K562 (cell line): ENCODE data around the gene RNF141. TPM values are rescaled to one million over a fixed set of nuclear protein-coding genes. Genes with fewer than 3 reads are reported as not detected.

Source experiments
- ATAC-seq: fragments of 200-7000 bp; cut with Tn5 transposase; 3 replicates; pipeline ENCODE4 v1.9.1; 2020; ENCODE audit warnings: moderate library complexity
- BruUV-seq: library from RNA; stranded (reverse); fragments of 400-500 nt; replicated peaks from 2 replicates; lab custom pipeline; 2021; lab: Mats Ljungman, UMichigan
- CTCF ChIA-PET: fragments of 300-600 bp; formaldehyde crosslinking; extraction: SDS; loops from one replicate; lab custom pipeline; 2021; ENCODE audit warnings: low intra/inter-chr PET ratio; lab: Yijun Ruan, JAX
- POLR2A ChIA-PET: fragments of 300-600, 350-650 bp; sonication (Branson Sonifier 250); formaldehyde crosslinking; extraction: SDS; loops from one replicate; lab custom pipeline; 2021; ENCODE audit warnings: antibody characterized with exemption, inconsistent platforms; lab: Yijun Ruan, JAX
- DNase-seq, 4 experiments: peaks; one replicate each; pipeline versions ENCODE4 v3.0.0 to v3.0.0-alpha.2; 2011 to 2018; ENCODE audit warnings: low spot score in 3 of 4, mixed read lengths in 3 of 4; ENCODE audit errors: extremely low read depth in 1 of 4
- FAIRE-seq: peaks from 2 replicates; lab custom pipeline; 2011; peaks lifted over from hg19 to GRCh38; lab: Jason Lieb, UNC
- H2AFZ ChIP-seq: 2 replicates; pipeline ENCODE4 v1.6.0; 2011; ENCODE audit warnings: low read depth, low read length, control low read depth, inconsistent platforms
- H3K27ac ChIP-seq: fragments of 200-600 bp; 3 replicates; pipeline ENCODE4 v1.8.0; 2011; ENCODE audit warnings: low read depth, mild to moderate bottlenecking, control low read depth, inconsistent platforms, low read length, moderate library complexity, mixed read lengths; ENCODE audit errors: extremely low read depth
- H3K27me3 ChIP-seq, 2 experiments: fragments of 300-600 bp in 1 of 2; 2 replicates in 1 of 2; 3 replicates in 1 of 2; pipeline versions ENCODE4 v1.6.0 to v1.8.0; 2011; ENCODE audit warnings: inconsistent platforms in 2 of 2, low read length in 2 of 2, mild to moderate bottlenecking in 1 of 2, mixed read lengths in 1 of 2, moderate library complexity in 1 of 2; ENCODE audit not compliant: control insufficient read depth in 2 of 2, insufficient read depth in 2 of 2
- H3K36me3 ChIP-seq: fragments of 300-600 bp; 3 replicates; pipeline ENCODE4 v1.8.0; 2011; ENCODE audit warnings: mild to moderate bottlenecking, low read length, inconsistent platforms; ENCODE audit not compliant: control insufficient read depth, insufficient read depth
- H3K4me1 ChIP-seq, 2 experiments: fragments of 200-600 bp in 1 of 2; replicated peaks in 1 of 2; 2 replicates in 1 of 2; 3 replicates in 1 of 2; pipeline versions ENCODE4 v1.5.1 to v1.8.0; 2011; ENCODE audit warnings: inconsistent platforms in 2 of 2, low read length in 2 of 2, mild to moderate bottlenecking in 1 of 2, mixed read lengths in 1 of 2, moderate library complexity in 1 of 2; ENCODE audit not compliant: control insufficient read depth in 2 of 2, insufficient read depth in 2 of 2
- H3K4me2 ChIP-seq: 2 replicates; pipeline ENCODE4 v1.6.1; 2011; ENCODE audit warnings: low read length, control low read depth, inconsistent platforms, mixed read lengths; ENCODE audit not compliant: insufficient read depth
- H3K4me3 ChIP-seq: fragments of 200-600 bp; sonication (generic), shearing (Covaris generic); 2 replicates; pipeline ENCODE4 v1.5.1; 2016; ENCODE audit warnings: control low read depth, inconsistent platforms
- H3K79me2 ChIP-seq: fragments of 200-600 bp; 3 replicates; pipeline ENCODE4 v1.8.0; 2011; ENCODE audit warnings: low read length, inconsistent platforms; ENCODE audit not compliant: control insufficient read depth, insufficient read depth
- H3K9ac ChIP-seq, 2 experiments: 2 replicates each; pipeline versions ENCODE4 v1.6.0 to v1.6.1; 2011; ENCODE audit warnings: low read depth in 2 of 2, low read length in 2 of 2, control low read depth in 1 of 2, inconsistent platforms in 1 of 2, mild to moderate bottlenecking in 1 of 2, mixed read lengths in 1 of 2; ENCODE audit not compliant: insufficient read depth in 1 of 2
- H3K9me1 ChIP-seq: one replicate; pipeline ENCODE4 v1.6.0; 2011; ENCODE audit warnings: inconsistent platforms, mild to moderate bottlenecking, low read length, moderate library complexity; ENCODE audit not compliant: control insufficient read depth, insufficient read depth
- H3K9me3 ChIP-seq: replicated peaks from 2 replicates; pipeline ENCODE4 v1.5.1; 2011; ENCODE audit warnings: low read depth, low read length, inconsistent platforms; ENCODE audit not compliant: control insufficient read depth, insufficient read depth
- H4K20me1 ChIP-seq: replicated peaks from 2 replicates; pipeline ENCODE4 v1.6.1; 2011; ENCODE audit warnings: low read length, inconsistent platforms, mixed read lengths; ENCODE audit not compliant: control insufficient read depth, insufficient read depth
- CEBPG ChIP-seq, 3 experiments: fragments of 200-800 bp in 1 of 3; sonication (Bioruptor generic) in 1 of 3; sonication (generic) in 1 of 3; formaldehyde crosslinking in 1 of 3; IDR thresholded peaks in 2 of 3; conservative IDR thresholded peaks in 1 of 3; 2 replicates each; pipeline versions ENCODE4 v1.6.1 to v1.8.0; 2016 to 2022; ENCODE audit warnings: missing compliant biosample characterization in 2 of 3, missing genetic modification characterization in 2 of 3, mild to moderate bottlenecking in 1 of 3, missing genetic modification reagents in 1 of 3
- PURB ChIP-seq: sonication (generic); formaldehyde crosslinking; IDR thresholded peaks from 2 replicates; pipeline ENCODE4 v1.9.0; 2021; ENCODE audit warnings: low read depth, mild to moderate bottlenecking, missing genetic modification reagents
- SP2 ChIP-seq: IDR thresholded peaks from 2 replicates; pipeline ENCODE4 v1.6.1; 2011; ENCODE audit warnings: mild to moderate bottlenecking, low read depth, low read length, moderate library complexity; ENCODE audit not compliant: poor library complexity, severe bottlenecking; ENCODE audit errors: extremely low read depth
- STAT5B ChIP-seq: fragments of 250-450 bp; sonication (Bioruptor Pico); IDR thresholded peaks from 2 replicates; pipeline ENCODE4 v1.8.0; 2021; ENCODE audit warnings: mild to moderate bottlenecking, inconsistent platforms
- WGBS: fragments of 100-300 bp; shearing (Covaris generic); methylation state at CpG from one replicate; pipeline ENCODE4 v1.1.6; 2016; ENCODE audit warnings: low coverage, mixed read lengths; ENCODE audit not compliant: insufficient coverage; ENCODE audit errors: missing lambda C conversion rate; 5-methylcytosine and 5-hydroxymethylcytosine counted together
- in situ Hi-C: fragments of 300-500 bp; cut with MboI; formaldehyde crosslinking; loops from 4 replicates; pipeline ENCODE4 v1.15.0; 2018; ENCODE audit warnings: inconsistent platforms, mixed read lengths
- intact Hi-C: fragments of 100-400 bp; cut with micrococcal nuclease; formaldehyde crosslinking; loops from 2 replicates; pipeline ENCODE4 v1.14.2; 2022
- polyA plus RNA-seq, 8 experiments: library from polyadenylated mRNA; depleted of rRNA in 4 of 8; stranded (reverse) in 5 of 8; unstranded in 3 of 8; fragments of >200 nt; fragmentation: Nextera tagmentation in 2 of 8; fragmentation: Illumina TruSeq in 1 of 8; extraction: Ambion mirVana in 2 of 8; extraction: Trizol in 1 of 8; gene quantifications; 2 replicates each; pipeline versions ENCODE4 v1.2.1 to v1.2.3, GENCODE V29; 2011 to 2014; ENCODE audit warnings: inconsistent platforms in 1 of 8, missing spikeins in 1 of 8
- total RNA-seq, 7 experiments: library from RNA; depleted of rRNA in 6 of 7; stranded (reverse); fragments of >200 nt in 6 of 7; fragmentation: Illumina TruSeq in 2 of 7; extraction: Trizol in 2 of 7; gene quantifications; 2 replicates each; pipeline versions ENCODE4 v1.2.1 to v1.2.3, GENCODE V29; 2011 to 2021; ENCODE audit warnings: low replicate concordance in 1 of 7
- TF ChIP-seq, protein P1 (sequence below): sonication (generic); formaldehyde crosslinking; IDR thresholded peaks from 2 replicates; pipeline ENCODE4 v1.8.1; 2022; ENCODE audit warnings: missing genetic modification reagents
- TF ChIP-seq, protein P2 (sequence below): fragments of 450-650 bp; IDR thresholded peaks from 2 replicates; pipeline ENCODE4 v1.6.1; 2017; ENCODE audit warnings: mild to moderate bottlenecking, moderate library complexity
- TF ChIP-seq, protein P3 (sequence below): fragments of 450-650 bp; IDR thresholded peaks from 2 replicates; pipeline ENCODE4 v1.6.1; 2016; ENCODE audit warnings: mild to moderate bottlenecking

RNF141 gene
- total and polyA plus RNA-seq, 9 of the 15 experiments (the other 6 are each of a cell fraction or from before 2014, with no cell fraction given) = 9.7 to 51.9 (median 18.9) TPM

DNA sequence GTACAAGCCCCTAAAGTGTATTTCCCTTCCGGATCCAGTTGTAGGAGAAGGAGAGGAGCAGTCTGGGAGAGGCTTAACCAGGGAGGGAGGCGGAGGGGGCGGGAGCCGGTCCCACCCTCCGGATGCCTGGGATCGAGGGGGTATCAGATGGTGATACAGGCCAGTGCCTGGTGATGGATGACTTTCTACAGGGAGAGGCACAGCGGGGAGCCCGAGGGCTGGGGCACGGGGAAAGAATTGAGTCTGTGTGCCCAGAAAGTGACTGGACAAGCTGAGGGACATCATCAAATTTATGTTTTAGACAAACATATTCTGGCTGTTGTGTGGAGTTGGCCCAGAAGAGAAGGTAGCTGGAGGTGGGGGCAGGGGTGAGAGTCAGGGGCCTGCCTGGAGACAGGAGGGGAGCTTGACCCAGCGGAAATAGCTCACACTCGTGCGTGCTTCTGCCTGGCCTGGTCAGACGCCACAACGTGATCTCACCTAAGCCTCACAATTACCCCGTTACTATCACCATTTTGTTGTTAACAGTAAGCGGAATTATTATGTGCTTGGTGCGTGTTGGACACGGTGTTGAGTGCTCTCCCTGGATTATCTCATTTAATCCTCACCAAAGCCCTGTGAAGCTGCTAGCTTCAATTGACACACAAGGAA lies 43.5 kb downstream of the RNF141 start (continued):
- TF ChIP-seq PURB (CRISPR knock-in tag) (no peak), STAT5B (CRISPR knock-in tag) (no peak)
- TF ChIP-seq, protein P1, sequence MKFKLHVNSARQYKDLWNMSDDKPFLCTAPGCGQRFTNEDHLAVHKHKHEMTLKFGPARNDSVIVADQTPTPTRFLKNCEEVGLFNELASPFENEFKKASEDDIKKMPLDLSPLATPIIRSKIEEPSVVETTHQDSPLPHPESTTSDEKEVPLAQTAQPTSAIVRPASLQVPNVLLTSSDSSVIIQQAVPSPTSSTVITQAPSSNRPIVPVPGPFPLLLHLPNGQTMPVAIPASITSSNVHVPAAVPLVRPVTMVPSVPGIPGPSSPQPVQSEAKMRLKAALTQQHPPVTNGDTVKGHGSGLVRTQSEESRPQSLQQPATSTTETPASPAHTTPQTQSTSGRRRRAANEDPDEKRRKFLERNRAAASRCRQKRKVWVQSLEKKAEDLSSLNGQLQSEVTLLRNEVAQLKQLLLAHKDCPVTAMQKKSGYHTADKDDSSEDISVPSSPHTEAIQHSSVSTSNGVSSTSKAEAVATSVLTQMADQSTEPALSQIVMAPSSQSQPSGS (CRISPR knock-in tag) = no peak

DNA sequence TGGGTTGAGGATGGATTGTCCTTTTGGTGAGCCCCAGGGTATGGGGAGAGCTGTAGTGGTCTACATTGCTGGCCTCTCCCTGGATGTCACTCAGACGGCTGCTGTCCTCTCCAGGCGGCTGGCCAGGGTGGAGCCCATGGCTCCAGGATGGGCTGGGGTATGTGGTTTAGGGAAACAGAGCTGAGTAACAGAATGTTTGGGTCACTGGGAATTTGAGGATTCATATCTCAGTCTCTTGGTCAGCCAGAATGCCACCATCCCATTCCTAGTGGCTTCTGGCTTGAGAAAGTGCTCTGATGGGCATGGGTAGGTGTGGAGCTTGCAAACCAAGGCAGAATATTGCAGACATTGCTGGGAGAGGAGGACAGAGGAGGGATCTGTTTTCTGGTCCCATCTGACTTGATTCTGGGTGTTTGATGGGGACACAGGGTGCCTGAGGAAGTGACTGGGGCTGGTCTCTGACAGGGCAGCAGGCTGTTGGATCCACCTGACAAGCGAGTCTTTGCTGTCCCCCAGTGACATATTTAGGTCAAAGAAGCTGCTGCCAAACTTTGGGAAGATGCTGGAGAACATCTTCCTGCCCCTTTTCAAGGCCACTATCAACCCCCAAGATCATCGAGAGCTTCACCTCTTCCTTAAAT lies 44.6 kb downstream of the RNF141 start:
- Histone ChIP-seq H3K79me2 (no peaks in the 10 kb centered on the region), H3K9me3 (no peaks in the 10 kb centered on the region), H2AFZ (no peak overlapping the region), H3K27ac (no peak overlapping the region), H4K20me1 (no peaks in the 10 kb centered on the region; the same call in 1 of the 2 replicates), H3K4me3 (no peak overlapping the region), H3K9me1 (peaks cover 3% of the 10 kb centered on the region), H3K27me3 (no peaks in the 10 kb centered on the region), H3K4me2 (no peak overlapping the region), H3K36me3 (peaks cover 91% of the 10 kb centered on the region), H3K4me1 (peaks cover 0 to 3% of the 10 kb centered on the region in 2 experiments; a peak in 1 of 5 replicates), H3K9ac (no peak overlapping the region)
- WGBS = 88% methylated on average over 4 of the region's 4 CpGs
- intact Hi-C loops (no loop called here), in situ Hi-C loops (loop anchor here (5.0 kb wide), 1 partner anchor 89 kb away; no protein-coding TSS in a partner anchor)
- ATAC-seq = no peak
- ChIA-PET CTCF (no interaction called here), POLR2A (interaction anchor here (0.6 kb wide), 2 partner anchors 10 to 24 kb away, joined by 3 read pairs; no protein-coding TSS in a partner anchor)
- no peak for DNase-seq
- TF ChIP-seq, protein P2, sequence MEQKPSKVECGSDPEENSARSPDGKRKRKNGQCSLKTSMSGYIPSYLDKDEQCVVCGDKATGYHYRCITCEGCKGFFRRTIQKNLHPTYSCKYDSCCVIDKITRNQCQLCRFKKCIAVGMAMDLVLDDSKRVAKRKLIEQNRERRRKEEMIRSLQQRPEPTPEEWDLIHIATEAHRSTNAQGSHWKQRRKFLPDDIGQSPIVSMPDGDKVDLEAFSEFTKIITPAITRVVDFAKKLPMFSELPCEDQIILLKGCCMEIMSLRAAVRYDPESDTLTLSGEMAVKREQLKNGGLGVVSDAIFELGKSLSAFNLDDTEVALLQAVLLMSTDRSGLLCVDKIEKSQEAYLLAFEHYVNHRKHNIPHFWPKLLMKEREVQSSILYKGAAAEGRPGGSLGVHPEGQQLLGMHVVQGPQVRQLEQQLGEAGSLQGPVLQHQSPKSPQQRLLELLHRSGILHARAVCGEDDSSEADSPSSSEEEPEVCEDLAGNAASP = no peak
- TF ChIP-seq CEBPG (CRISPR knock-in tag; IDR thresholded peaks at IDR 0.05) (no peak), CEBPG (tag; conservative IDR thresholded peaks at IDR 0.05 in 1 of 2, IDR thresholded peaks at IDR 0.05 in 1 of 2) (no peak), SP2 (no peak)
- TF ChIP-seq, protein P3, sequence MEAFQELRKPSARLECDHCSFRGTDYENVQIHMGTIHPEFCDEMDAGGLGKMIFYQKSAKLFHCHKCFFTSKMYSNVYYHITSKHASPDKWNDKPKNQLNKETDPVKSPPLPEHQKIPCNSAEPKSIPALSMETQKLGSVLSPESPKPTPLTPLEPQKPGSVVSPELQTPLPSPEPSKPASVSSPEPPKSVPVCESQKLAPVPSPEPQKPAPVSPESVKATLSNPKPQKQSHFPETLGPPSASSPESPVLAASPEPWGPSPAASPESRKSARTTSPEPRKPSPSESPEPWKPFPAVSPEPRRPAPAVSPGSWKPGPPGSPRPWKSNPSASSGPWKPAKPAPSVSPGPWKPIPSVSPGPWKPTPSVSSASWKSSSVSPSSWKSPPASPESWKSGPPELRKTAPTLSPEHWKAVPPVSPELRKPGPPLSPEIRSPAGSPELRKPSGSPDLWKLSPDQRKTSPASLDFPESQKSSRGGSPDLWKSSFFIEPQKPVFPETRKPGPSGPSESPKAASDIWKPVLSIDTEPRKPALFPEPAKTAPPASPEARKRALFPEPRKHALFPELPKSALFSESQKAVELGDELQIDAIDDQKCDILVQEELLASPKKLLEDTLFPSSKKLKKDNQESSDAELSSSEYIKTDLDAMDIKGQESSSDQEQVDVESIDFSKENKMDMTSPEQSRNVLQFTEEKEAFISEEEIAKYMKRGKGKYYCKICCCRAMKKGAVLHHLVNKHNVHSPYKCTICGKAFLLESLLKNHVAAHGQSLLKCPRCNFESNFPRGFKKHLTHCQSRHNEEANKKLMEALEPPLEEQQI = no peak
- no peak for FAIRE-seq
- no TSS peak for BruUV-seq
